GM21825 (cell line): ENCODE data around the gene RAC3.

Experiments used
- ATAC-seq: cut with Tn5 transposase; IDR thresholded peaks from one replicate; pipeline ENCODE4 v1.9.1; 2021; ENCODE audit warnings: mild to moderate bottlenecking, moderate library complexity; ENCODE audit not compliant: unreplicated experiment

Gene RAC3

GRCh38 chr17:82065638-82066303, 34.3 kb downstream of the RAC3 start, which contains the start of gene DUS1L:
TSS of gene DUS1L (minus strand) at chr17:82065804. CDS start at chr17:82065059, 745 bp downstream.
- no peak for ATAC-seq

- ATAC-seq: no peak
Measured at GRCh38 chr17:82070611-82071010, 39.1 kb downstream of the RAC3 start.

GRCh38 chr17:82072827-82073226, 41.3 kb downstream of the RAC3 start:
- no peak for ATAC-seq

- no peak for ATAC-seq
Measured at GRCh38 chr17:82073446-82073845, 42.0 kb downstream of the RAC3 start.

- ATAC-seq: no peak
Measured at GRCh38 chr17:82076018-82076784, 44.7 kb downstream of the RAC3 start.

GRCh38 chr17:82076785-82077591, 45.5 kb downstream of the RAC3 start:
- no peak for ATAC-seq

GRCh38 chr17:82077617-82078358, 46.3 kb downstream of the RAC3 start:
- ATAC-seq: no peak

- no peak for ATAC-seq
Measured at GRCh38 chr17:82078433-82078832, 47.0 kb downstream of the RAC3 start.

GRCh38 chr17:82079001-82079677, 47.7 kb downstream of the RAC3 start:
- no peak for ATAC-seq

GRCh38 chr17:82080048-82080788, 48.7 kb downstream of the RAC3 start:
- ATAC-seq: no peak

GRCh38 chr17:82080789-82081464, 49.4 kb downstream of the RAC3 start:
- no peak for ATAC-seq

GRCh38 chr17:82081546-82081945, 50.1 kb downstream of the RAC3 start:
- no peak for ATAC-seq

- ATAC-seq: no peak
Measured at GRCh38 chr17:82081966-82082365, 50.5 kb downstream of the RAC3 start.

- ATAC-seq: no peak
Measured at GRCh38 chr17:82082456-82082855, 51.0 kb downstream of the RAC3 start.

GRCh38 chr17:82083009-82083408, 51.5 kb downstream of the RAC3 start:
- no peak for ATAC-seq
